ENCODE results near the gene KRT86.

DNA sequence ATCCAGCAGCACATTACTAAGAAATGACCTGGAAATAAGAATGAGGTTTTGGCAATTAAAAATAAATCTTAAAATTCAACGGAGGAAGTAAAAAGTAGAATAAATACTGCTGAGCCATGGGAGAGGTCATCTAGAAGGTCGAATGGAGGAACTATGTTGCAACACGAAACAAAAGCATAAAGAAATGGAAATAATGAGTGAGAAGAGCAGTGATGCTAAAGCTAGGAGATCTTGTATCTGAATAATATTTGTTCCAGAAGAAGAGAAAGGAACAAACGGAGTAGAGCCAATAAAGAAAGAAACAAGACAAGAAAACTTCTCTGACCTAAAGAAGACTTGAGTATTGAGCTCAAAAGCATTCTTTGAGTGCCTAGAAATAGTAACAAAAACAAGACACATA is 48.0 kb upstream of the KRT86 start:
- no peak for TF ChIP-seq CTCF (IDR thresholded peaks at IDR 0.05; ENCODE audit: low read depth, low read length)
- TF ChIP-seq POLR2A (IDR thresholded peaks at IDR 0.05; ENCODE audit: extremely low read depth, insufficient read length) = no peak
- TF ChIP-seq, protein P1, sequence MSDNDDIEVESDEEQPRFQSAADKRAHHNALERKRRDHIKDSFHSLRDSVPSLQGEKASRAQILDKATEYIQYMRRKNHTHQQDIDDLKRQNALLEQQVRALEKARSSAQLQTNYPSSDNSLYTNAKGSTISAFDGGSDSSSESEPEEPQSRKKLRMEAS (IDR thresholded peaks at IDR 0.05; ENCODE audit: low read depth, low read length) = no peak

Data from NB4 (cell line).